Spleen (tissue), 7 donors: ENCODE measurements around the gene SH3BP5.

Source experiments
- CTCF ChIP-seq, 11 experiments: fragments of 200-600 bp in 7 of 11; fragments of 450-650 bp in 4 of 11; sonication (generic) in 4 of 11; IDR thresholded peaks in 8 of 11; conservative IDR thresholded peaks in 3 of 11; 1 replicate in 7 of 11; 2 replicates in 4 of 11; pipeline versions ENCODE4 v1.4.0 to v1.8.0; 2016 to 2021; ENCODE audit warnings: antibody characterized with exemption in 11 of 11, inconsistent platforms in 4 of 11, mild to moderate bottlenecking in 1 of 11
- POLR2A ChIP-seq, 3 donors: fragments of 450-650 bp; IDR thresholded peaks; one replicate each; pipeline ENCODE4 v1.5.1; 2017; ENCODE audit warnings: antibody characterized with exemption in 3 of 3, mild to moderate bottlenecking in 1 of 3
- donor health status: DM: no; HTN: no; CAD: no; lungs with moderate emphysema.
- donor health status: DM: no; HTN: no; CAD: no.
- donor health status: DM: no; HTN: no; CAD: no.

- TF ChIP-seq POLR2A (IDR thresholded peaks at IDR 0.05) = no peak
- TF ChIP-seq CTCF (IDR thresholded peaks at IDR 0.05 in 8 of 11, conservative IDR thresholded peaks at IDR 0.05 in 3 of 11) = no peak
These were observed 40.5 kb downstream of the SH3BP5 start for GRCh38 chr3:15291589-15292541.
